Measurements from ENCODE around the gene NBPF1.
"Not testable (repeated sequence)": the region's sequence is repeated elsewhere in the genome, so short reads cannot be mapped to it uniquely, and the experiment has no call there.

- TF ChIP-seq POLR2AphosphoS5 (IDR thresholded peaks at IDR 0.05; ENCODE audit: insufficient read depth, low read depth, low read length); EZH2 (IDR thresholded peaks at IDR 0.05; ENCODE audit: borderline replicate concordance, low read depth, low read length, severe bottlenecking); CTCF (IDR thresholded peaks at IDR 0.05; ENCODE audit: extremely low read depth in 1 of 2, insufficient read depth in 1 of 2, low read depth in 1 of 2, low read length in 2 of 2); POLR2A (IDR thresholded peaks at IDR 0.05; ENCODE audit: low read depth, low read length); FOS (IDR thresholded peaks at IDR 0.05; ENCODE audit: borderline replicate concordance, insufficient read depth, low read length): not testable (repeated sequence)
Measured at GRCh38 chr1:16535487-16535886, 77.9 kb downstream of the NBPF1 start.
